ENCODE data around the gene SGPP1. TPM values are rescaled to one million over a fixed set of nuclear protein-coding genes. Genes with fewer than 3 reads are reported as not detected.

Gene SGPP1
- total and polyA plus RNA-seq, 2 of the 8 experiments (the other 6 are each of a cell fraction or from before 2014, with no cell fraction given) = 5.7 to 8.1 TPM

GRCh38 chr14:63662776-63663175 lies 65.1 kb downstream of the SGPP1 start:
- Histone ChIP-seq H3K56ac (replicated peaks; ENCODE audit: insufficient read length, low read depth, low read length) (no peak overlapping the region), H3K27ac (ENCODE audit: low read depth, low read length) (no peak overlapping the region), H2BK5ac (ENCODE audit: low read depth, low read length) (no peak overlapping the region), H4K20me1 (replicated peaks in 1 of 2; ENCODE audit: control insufficient read depth in 1 of 2, insufficient read depth in 2 of 2, low read length in 2 of 2) (no peaks in the 10 kb centered on the region), H3K79me2 (ENCODE audit: control insufficient read depth in 1 of 2, insufficient read depth in 2 of 2, low read length in 2 of 2) (no peaks in the 10 kb centered on the region), H3K9ac (replicated peaks in 1 of 4; ENCODE audit: extremely low read depth in 1 of 4, low read depth in 3 of 4, low read length in 3 of 4) (no peak overlapping the region; a peak in 1 of 7 replicates), H2AFZ (ENCODE audit: low read length) (no peak overlapping the region), H3K4me3 (ENCODE audit: extremely low read depth in 1 of 4, insufficient read depth in 2 of 4, low read depth in 3 of 4, low read length in 4 of 4) (no peak overlapping the region), H2AK5ac (ENCODE audit: low read depth, low read length) (no peak overlapping the region), H3K14ac (ENCODE audit: insufficient read length) (no peak overlapping the region), H3K4me2 (ENCODE audit: insufficient read depth in 1 of 2, low read depth in 2 of 2, low read length in 2 of 2) (no peak overlapping the region), H3K79me1 (ENCODE audit: low read depth, low read length) (no peaks in the 10 kb centered on the region), H2BK15ac (ENCODE audit: low read length) (no peak overlapping the region), H3K23ac (ENCODE audit: insufficient read length) (no peak overlapping the region), H2BK20ac (ENCODE audit: low read length) (no peak overlapping the region), H3K4me1 (replicated peaks in 1 of 4; ENCODE audit: control insufficient read depth in 3 of 4, insufficient read depth in 4 of 4, low read length in 3 of 4) (no peaks in the 10 kb centered on the region), H3K9me3 (ENCODE audit: insufficient read depth in 2 of 2, low read depth in 1 of 2, low read length in 1 of 2) (peaks cover 0 to 9% of the 10 kb centered on the region in 2 experiments; a peak in 2 of 4 replicates), H3K18ac (ENCODE audit: extremely low read depth, low read length) (no peak overlapping the region), H4K8ac (ENCODE audit: extremely low read depth, insufficient read depth, low read length) (no peak overlapping the region), H3K27me3 (replicated peaks in 1 of 4; ENCODE audit: control insufficient read depth in 3 of 4, extremely low read depth in 1 of 4, insufficient read depth in 3 of 4, low read length in 3 of 4) (no peaks in the 10 kb centered on the region), H3K23me2 (ENCODE audit: low read depth, low read length) (no peaks in the 10 kb centered on the region), H4K91ac (replicated peaks; ENCODE audit: insufficient read length, low read length) (peak overlapping the region; percentile 10), H3K36me3 (ENCODE audit: control insufficient read depth in 2 of 4, insufficient read depth in 4 of 4, low read length in 3 of 4) (no peaks in the 10 kb centered on the region), H4K5ac (ENCODE audit: insufficient read length, low read depth, low read length) (no peak overlapping the region), H2BK12ac (ENCODE audit: low read depth, low read length) (no peak overlapping the region), H3K4ac (replicated peaks; ENCODE audit: insufficient read length, low read depth, low read length) (no peak overlapping the region), H2BK120ac (replicated peaks; ENCODE audit: low read depth, low read length) (no peak overlapping the region)
- no peak for DNase-seq (ENCODE audit: low read depth in 1 of 2, low spot score in 2 of 2)
- no peak for FAIRE-seq
- ChIA-PET CTCF (ENCODE audit: partially characterized antibody) (interaction anchor here (0.9 to 1.1 kb wide), 3 partner anchors 11 to 108 kb away, joined by 3 to 4 read pairs (median 4); no protein-coding TSS in a partner anchor), POLR2A (ENCODE audit: partially characterized antibody) (interaction anchor here (1.6 kb wide), 1 partner anchor 24 kb away, joined by 4 read pairs; no protein-coding TSS in a partner anchor)
- 93% methylated on average over 8 of the region's 8 CpGs; no CpG with 5 or more reads in 1 of the 2 experiments for WGBS, 2 experiments (ENCODE audit: extremely low coverage in 1 of 2, insufficient coverage in 1 of 2, insufficient read length in 1 of 2, insufficient replicate concordance in 2 of 2, low coverage in 1 of 2, low lambda C conversion rate in 2 of 2, missing lambda C conversion rate in 1 of 2)
- no peak for TF ChIP-seq KDM5A (IDR thresholded peaks at IDR 0.05; ENCODE audit: low read length)
- no peak for TF ChIP-seq CHD1 (IDR thresholded peaks at IDR 0.05; ENCODE audit: low read depth, low read length)
